SK-N-MC (cell line): ENCODE results near the gene MYLK2.

Source experiments
- DNase-seq: peaks from one replicate; pipeline ENCODE4 v3.0.0-alpha.2; 2011; ENCODE audit warnings: low read depth, low spot score
- H3K27ac ChIP-seq: fragments of 200-600 bp; sonication (generic); 2 replicates; pipeline ENCODE4 v1.5.1; 2016; ENCODE audit warnings: mixed run types
- H3K36me3 ChIP-seq: fragments of 200-600 bp; sonication (generic); 2 replicates; pipeline ENCODE4 v1.6.1; 2017; ENCODE audit warnings: antibody characterized with exemption, low read length, mixed read lengths; ENCODE audit not compliant: insufficient read depth
- H3K4me3 ChIP-seq: fragments of 200-600 bp; sonication (generic); 2 replicates; pipeline ENCODE4 v1.5.1; 2016
- H3K9ac ChIP-seq: fragments of 200-600 bp; sonication (generic); 2 replicates; pipeline ENCODE4 v1.8.0; 2017; ENCODE audit warnings: mixed run types, mixed read lengths; ENCODE audit not compliant: insufficient read length
- H3K9me3 ChIP-seq: fragments of 200-600 bp; sonication (generic); 2 replicates; pipeline ENCODE4 v1.6.1; 2017; ENCODE audit warnings: low read depth, mild to moderate bottlenecking, antibody characterized with exemption, low read length, moderate library complexity, mixed read lengths
- EZH2 ChIP-seq: fragments of 200-600 bp; sonication (generic); IDR thresholded peaks from one replicate; pipeline ENCODE4 v1.6.1; 2017; ENCODE audit warnings: antibody characterized with exemption
- FOXP2 ChIP-seq: optimal IDR thresholded peaks from 2 replicates; pipeline ENCODE3; 2011; ENCODE audit warnings: mild to moderate bottlenecking, moderate library complexity; ENCODE audit not compliant: insufficient read depth; ENCODE audit errors: extremely low read length, control extremely low read depth
- POLR2AphosphoS5 ChIP-seq: IDR thresholded peaks from 2 replicates; pipeline ENCODE4 v1.6.1; 2012; ENCODE audit warnings: mild to moderate bottlenecking, low read depth, low read length, borderline replicate concordance

MYLK2 gene

DNA sequence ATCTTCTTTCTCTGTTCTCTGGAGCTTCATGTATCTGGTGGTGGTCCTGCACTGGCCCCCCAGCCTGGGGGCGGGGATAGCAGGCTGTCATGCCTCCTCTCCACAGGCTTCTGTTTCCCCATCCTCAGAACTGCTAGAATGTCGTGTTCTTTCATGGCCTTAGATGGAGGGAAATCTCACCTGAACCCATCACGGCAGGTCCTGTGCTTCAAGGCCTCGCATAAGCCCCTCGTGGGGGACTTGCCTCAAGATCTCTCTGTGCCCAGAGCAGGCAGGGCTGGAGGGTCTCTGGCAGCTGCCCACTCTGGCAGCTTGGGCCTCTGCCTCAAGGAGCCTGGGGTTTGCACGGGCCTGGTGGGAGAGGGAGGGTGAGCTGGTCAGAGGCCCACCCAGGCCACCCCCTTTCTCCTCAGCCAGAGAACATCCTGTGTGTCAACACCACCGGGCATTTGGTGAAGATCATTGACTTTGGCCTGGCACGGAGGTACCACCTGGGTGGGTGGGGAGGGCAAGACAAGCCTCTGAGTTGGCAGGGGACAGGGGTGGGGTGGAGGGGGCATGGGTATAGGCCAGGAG, 11.3 kb downstream of the MYLK2 start:
- DNase-seq = no peak
- Histone ChIP-seq H3K4me3 (no peak overlapping the region), H3K9ac (no peak overlapping the region), H3K9me3 (no peaks in the 10 kb centered on the region), H3K27ac (no peak overlapping the region), H3K36me3 (no peaks in the 10 kb centered on the region)
- TF ChIP-seq POLR2AphosphoS5 (no peak), EZH2 (no peak), FOXP2 (no peak)

DNA sequence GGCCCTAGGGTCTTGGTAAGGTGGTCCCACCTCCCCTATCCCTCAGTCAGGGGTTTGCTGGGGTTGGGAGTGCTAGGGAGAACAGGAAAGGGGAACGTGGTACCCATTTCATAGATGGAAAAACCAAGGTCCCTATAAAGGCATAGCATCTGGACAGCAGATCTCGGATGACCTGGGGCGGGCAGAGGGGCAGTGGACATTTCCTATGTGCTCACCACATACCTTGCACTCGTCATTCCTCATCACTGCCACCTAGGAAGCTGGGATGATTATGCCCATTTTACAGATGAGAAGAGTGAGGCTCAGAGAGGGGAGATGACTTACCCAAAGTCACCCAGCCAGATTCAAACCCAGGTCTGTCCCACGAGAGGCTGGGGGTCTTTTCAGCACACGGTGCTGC, 12.1 kb downstream of the MYLK2 start:
- DNase-seq = no peak
- TF ChIP-seq POLR2AphosphoS5 (no peak), FOXP2 (no peak), EZH2 (no peak)
- H3K27ac ChIP-seq = no peak overlapping the region

DNA sequence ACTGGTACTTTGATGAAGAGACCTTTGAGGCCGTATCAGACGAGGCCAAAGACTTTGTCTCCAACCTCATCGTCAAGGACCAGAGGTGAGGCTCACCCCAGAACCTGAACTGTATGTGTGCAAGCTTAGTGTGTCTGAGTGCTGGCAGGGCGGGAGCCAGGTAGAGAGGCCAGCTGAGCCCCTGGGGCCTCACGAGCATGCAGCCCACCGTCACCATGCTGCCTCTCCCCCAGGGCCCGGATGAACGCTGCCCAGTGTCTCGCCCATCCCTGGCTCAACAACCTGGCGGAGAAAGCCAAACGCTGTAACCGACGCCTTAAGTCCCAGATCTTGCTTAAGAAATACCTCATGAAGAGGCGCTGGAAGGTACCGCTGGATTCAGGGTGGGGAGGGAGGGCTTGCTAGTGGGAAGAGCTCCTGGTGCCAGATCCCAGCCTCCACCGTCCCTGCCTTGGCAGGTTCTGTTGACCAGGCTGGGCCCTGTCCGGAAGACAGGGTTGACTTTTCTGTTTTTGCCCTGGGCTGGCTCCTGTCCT, 12.7 kb downstream of the MYLK2 start:
- H3K36me3 ChIP-seq = no peaks in the 10 kb centered on the region
- DNase-seq = no peak

More for the DNA sequence above, 12.1 kb downstream of the MYLK2 start:
- no peak overlapping the region for H3K4me3 ChIP-seq
- no peak overlapping the region for H3K9ac ChIP-seq
- no peaks in the 10 kb centered on the region for H3K36me3 ChIP-seq
- H3K9me3 ChIP-seq = no peaks in the 10 kb centered on the region

DNA sequence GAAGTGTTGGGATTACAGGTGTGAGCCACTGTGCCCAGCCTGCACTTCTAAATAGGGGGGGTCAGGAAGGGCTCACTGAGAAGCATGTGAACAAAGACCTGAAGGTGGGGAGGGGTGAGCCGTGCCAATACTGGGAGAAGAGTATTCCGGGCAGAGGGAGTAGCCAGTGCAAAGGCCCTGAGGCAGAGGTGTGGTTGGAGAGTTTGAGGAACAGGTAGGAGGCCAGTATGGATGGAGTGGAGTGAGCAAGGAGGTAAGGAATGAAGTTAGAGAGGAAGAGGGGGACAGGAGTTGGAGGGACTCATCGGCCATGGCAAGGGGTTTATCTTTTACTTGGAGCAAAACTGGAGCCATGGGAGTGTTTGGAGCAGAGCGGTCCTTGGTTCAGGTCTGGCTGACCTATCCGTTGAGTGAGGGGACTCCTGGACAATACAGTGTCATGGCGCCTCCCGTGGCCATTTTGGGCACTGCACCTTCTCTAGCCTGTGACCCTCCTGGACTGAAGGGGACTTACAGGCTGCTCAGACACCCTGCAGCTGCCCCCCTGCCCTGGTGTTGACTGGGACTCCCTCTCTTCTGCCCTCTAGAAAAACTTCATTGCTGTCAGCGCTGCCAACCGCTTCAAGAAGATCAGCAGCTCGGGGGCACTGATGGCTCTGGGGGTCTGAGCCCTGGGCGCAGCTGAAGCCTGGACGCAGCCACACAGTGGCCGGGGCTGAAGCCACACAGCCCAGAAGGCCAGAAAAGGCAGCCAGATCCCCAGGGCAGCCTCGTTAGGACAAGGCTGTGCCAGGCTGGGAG, 14.2 kb downstream of the MYLK2 start:
- DNase-seq = no peak
- no peak overlapping the region for H3K27ac ChIP-seq
- H3K4me3 ChIP-seq = no peak overlapping the region
- H3K9ac ChIP-seq = no peak overlapping the region
- no peak for TF ChIP-seq EZH2
- TF ChIP-seq FOXP2 = no peak
- TF ChIP-seq POLR2AphosphoS5 = no peak
- no peaks in the 10 kb centered on the region for H3K36me3 ChIP-seq
- H3K9me3 ChIP-seq = no peaks in the 10 kb centered on the region

More for the DNA sequence above, 12.7 kb downstream of the MYLK2 start:
- Histone ChIP-seq H3K9me3 (no peaks in the 10 kb centered on the region), H3K4me3 (no peak overlapping the region), H3K9ac (no peak overlapping the region), H3K27ac (no peak overlapping the region)
- TF ChIP-seq EZH2 (no peak), FOXP2 (no peak), POLR2AphosphoS5 (no peak)

DNA sequence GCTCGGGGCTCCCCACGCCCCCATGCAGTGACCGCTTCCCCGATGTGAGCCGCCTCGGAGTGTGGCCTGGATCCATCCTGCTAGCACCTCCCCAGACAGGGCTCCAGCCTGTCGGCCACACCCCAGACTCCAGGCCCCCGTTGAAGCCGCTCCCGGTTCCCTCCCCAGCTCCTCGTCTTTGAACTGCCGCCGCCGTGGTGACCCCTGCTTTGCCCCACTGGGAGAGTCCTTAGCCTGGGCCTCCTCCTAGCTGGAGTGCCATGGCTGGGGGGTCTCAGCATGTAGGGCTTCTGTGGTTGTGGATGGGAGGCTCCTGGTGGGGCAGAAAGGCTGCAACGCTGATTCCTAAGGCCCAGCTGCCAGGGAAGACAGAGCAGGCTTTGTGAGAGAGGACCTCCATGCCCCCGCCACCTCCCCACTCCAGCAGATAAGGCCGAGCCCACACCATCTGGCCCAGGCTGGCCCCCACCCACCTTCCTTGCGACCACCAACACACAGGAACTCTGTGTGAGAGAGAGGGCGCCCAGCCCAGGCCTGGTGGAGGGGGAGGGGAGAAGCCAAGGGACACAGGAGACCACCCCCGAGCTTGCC, 14.9 kb downstream of the MYLK2 start:
- DNase-seq = no peak
- Histone ChIP-seq H3K4me3 (no peak overlapping the region), H3K9me3 (no peaks in the 10 kb centered on the region), H3K27ac (no peak overlapping the region), H3K9ac (no peak overlapping the region), H3K36me3 (no peaks in the 10 kb centered on the region)
- TF ChIP-seq EZH2 = no peak
- TF ChIP-seq POLR2AphosphoS5 = no peak
- TF ChIP-seq FOXP2 = no peak

DNA sequence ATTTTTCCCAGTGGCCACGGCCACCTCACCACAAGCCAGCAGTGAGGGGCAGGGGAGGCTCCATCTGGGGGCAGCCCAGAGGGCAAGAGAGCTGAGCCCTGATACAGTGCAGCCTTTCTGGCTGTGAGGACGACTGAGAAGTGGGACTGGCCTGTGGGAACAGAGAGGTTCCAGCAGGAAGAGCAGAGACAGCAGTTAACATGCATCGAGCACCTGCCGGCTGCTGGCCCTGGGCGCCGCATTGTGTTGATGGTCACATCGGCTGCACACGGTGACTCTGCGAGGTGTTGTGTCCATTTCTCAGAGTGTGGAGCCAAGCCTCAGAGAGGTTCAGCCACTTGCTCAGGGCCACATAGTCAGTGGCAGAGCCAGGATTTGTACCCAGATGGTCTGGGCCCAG, 16.4 kb downstream of the MYLK2 start:
- Histone ChIP-seq H3K9ac (no peak overlapping the region), H3K27ac (no peak overlapping the region), H3K36me3 (no peaks in the 10 kb centered on the region), H3K9me3 (no peaks in the 10 kb centered on the region), H3K4me3 (no peak overlapping the region)
- TF ChIP-seq FOXP2 (no peak), EZH2 (no peak)
- no peak for DNase-seq

DNA sequence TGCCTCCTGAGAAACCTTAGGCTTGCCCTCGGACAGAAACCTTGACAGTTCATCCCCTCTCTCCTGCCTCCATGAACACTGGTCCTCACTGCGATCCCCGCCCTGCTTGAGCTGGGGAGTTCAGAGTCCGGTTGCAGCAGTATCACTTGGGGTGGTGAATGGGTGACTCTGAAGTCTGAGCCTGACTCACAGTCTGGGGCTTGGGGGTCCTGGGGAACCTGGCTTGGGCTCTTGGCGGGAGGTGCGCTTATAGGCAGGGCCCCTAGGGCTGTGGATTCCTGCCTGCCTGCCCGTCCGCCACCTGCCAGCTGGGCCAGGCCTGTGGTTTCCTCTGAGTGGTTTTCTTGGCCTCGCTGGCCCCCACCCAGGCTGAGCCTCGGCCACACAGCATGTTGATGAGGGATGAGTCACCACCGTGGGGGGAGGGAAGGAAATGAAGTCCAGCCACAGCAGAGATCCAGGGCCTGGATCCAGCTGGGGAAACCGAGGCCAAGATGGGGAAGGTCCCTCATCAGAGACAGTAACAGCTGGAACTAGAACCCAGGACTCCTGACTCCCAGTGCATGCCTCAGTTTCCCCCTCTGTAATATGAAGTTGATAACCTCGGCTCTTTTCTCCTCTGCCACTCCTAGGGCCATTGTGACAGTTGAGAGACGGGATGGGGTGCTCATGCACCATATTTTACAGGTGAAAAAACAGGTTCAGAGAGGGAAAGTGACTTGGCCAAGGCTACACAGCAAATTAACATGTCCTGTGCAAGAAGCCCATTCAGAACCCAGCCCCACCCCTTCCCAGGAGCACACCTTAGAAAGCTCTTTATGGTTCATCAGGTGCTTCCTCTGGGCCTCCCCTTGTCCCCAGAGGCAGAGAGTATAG, 17.1 kb downstream of the MYLK2 start:
- Histone ChIP-seq H3K9ac (no peak overlapping the region), H3K9me3 (no peaks in the 10 kb centered on the region), H3K36me3 (no peaks in the 10 kb centered on the region), H3K27ac (no peak overlapping the region), H3K4me3 (no peak overlapping the region)
- TF ChIP-seq FOXP2 (no peak), EZH2 (no peak), POLR2AphosphoS5 (no peak)
- DNase-seq = no peak
